GF-D8 (cell line): ENCODE measurements around the gene RWDD3.

Experiments used
- DNase-seq: peaks from one replicate; lab custom pipeline; 2025; lab: John Stamatoyannopoulos, UW

The RWDD3 gene

GRCh38 chr1:95233737-95234500 is at the start of gene RWDD3:
RWDD3 (plus strand) TSS chr1:95234210; CDS start chr1:95234231, 21 bp downstream.
- DNase-seq = peak; percentile 40

- no peak for DNase-seq
These were observed 47.9 kb upstream of the RWDD3 start for GRCh38 chr1:95186149-95186548.

GRCh38 chr1:95193591-95193990 is 40.4 kb upstream of the RWDD3 start:
- no peak for DNase-seq

- no peak for DNase-seq
These were observed 39.0 kb upstream of the RWDD3 start for GRCh38 chr1:95195046-95195445.

- no peak for DNase-seq
These were observed 38.0 kb upstream of the RWDD3 start for GRCh38 chr1:95196017-95196416.

GRCh38 chr1:95197616-95198252 is 36.3 kb upstream of the RWDD3 start:
- no peak for DNase-seq

GRCh38 chr1:95201905-95202304 is 32.1 kb upstream of the RWDD3 start:
- no peak for DNase-seq

- DNase-seq = no peak
These were observed 30.0 kb upstream of the RWDD3 start for GRCh38 chr1:95203908-95204437.

GRCh38 chr1:95206514-95206913 is 27.5 kb upstream of the RWDD3 start:
- no peak for DNase-seq

GRCh38 chr1:95207223-95207935 is 26.6 kb upstream of the RWDD3 start:
- no peak for DNase-seq

- DNase-seq = no peak
These were observed 25.1 kb upstream of the RWDD3 start for GRCh38 chr1:95208876-95209275.

- DNase-seq = no peak
These were observed 24.7 kb upstream of the RWDD3 start for GRCh38 chr1:95209291-95209690.

GRCh38 chr1:95216292-95216990 is 17.6 kb upstream of the RWDD3 start:
- DNase-seq = no peak

GRCh38 chr1:95217371-95217770 is 16.6 kb upstream of the RWDD3 start:
- DNase-seq = no peak

- DNase-seq = no peak
These were observed 14.6 kb upstream of the RWDD3 start for GRCh38 chr1:95219407-95219806.

GRCh38 chr1:95221306-95221705 is 12.7 kb upstream of the RWDD3 start:
- DNase-seq = no peak

- no peak for DNase-seq
These were observed 11.4 kb upstream of the RWDD3 start for GRCh38 chr1:95222629-95223028.

GRCh38 chr1:95223110-95223509 is 10.9 kb upstream of the RWDD3 start:
- DNase-seq = no peak

- no peak for DNase-seq
These were observed 7.0 kb upstream of the RWDD3 start for GRCh38 chr1:95226781-95227660.

GRCh38 chr1:95229037-95229436 is 5.0 kb upstream of the RWDD3 start:
- DNase-seq = no peak

- no peak for DNase-seq
These were observed 4.3 kb upstream of the RWDD3 start for GRCh38 chr1:95229706-95230105.
